ENCODE results near the gene SPATS2L. TPM values are rescaled to one million over a fixed set of nuclear protein-coding genes. Genes with fewer than 3 reads are reported as not detected.

Gene SPATS2L
- total and polyA plus RNA-seq, 2 of the 13 experiments (the other 11 are each of a cell fraction or from before 2014, with no cell fraction given), result 154 to 212 TPM

- peak; percentile 3; the same call in 1 of the 2 replicates for TF ChIP-seq SAP130 (CRISPR knock-in tag; IDR thresholded peaks at IDR 0.05; ENCODE audit: low read depth)
- TF ChIP-seq, protein P1, sequence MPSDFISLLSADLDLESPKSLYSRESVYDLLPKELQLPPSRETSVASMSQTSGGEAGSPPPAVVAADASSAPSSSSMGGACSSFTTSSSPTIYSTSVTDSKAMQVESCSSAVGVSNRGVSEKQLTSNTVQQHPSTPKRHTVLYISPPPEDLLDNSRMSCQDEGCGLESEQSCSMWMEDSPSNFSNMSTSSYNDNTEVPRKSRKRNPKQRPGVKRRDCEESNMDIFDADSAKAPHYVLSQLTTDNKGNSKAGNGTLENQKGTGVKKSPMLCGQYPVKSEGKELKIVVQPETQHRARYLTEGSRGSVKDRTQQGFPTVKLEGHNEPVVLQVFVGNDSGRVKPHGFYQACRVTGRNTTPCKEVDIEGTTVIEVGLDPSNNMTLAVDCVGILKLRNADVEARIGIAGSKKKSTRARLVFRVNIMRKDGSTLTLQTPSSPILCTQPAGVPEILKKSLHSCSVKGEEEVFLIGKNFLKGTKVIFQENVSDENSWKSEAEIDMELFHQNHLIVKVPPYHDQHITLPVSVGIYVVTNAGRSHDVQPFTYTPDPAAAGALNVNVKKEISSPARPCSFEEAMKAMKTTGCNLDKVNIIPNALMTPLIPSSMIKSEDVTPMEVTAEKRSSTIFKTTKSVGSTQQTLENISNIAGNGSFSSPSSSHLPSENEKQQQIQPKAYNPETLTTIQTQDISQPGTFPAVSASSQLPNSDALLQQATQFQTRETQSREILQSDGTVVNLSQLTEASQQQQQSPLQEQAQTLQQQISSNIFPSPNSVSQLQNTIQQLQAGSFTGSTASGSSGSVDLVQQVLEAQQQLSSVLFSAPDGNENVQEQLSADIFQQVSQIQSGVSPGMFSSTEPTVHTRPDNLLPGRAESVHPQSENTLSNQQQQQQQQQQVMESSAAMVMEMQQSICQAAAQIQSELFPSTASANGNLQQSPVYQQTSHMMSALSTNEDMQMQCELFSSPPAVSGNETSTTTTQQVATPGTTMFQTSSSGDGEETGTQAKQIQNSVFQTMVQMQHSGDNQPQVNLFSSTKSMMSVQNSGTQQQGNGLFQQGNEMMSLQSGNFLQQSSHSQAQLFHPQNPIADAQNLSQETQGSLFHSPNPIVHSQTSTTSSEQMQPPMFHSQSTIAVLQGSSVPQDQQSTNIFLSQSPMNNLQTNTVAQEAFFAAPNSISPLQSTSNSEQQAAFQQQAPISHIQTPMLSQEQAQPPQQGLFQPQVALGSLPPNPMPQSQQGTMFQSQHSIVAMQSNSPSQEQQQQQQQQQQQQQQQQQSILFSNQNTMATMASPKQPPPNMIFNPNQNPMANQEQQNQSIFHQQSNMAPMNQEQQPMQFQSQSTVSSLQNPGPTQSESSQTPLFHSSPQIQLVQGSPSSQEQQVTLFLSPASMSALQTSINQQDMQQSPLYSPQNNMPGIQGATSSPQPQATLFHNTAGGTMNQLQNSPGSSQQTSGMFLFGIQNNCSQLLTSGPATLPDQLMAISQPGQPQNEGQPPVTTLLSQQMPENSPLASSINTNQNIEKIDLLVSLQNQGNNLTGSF (CRISPR knock-in tag; IDR thresholded peaks at IDR 0.05), result no peak
- TF ChIP-seq ZNF724P (CRISPR knock-in tag; IDR thresholded peaks at IDR 0.05; ENCODE audit: borderline replicate concordance), result no peak
- TF ChIP-seq, protein P2, sequence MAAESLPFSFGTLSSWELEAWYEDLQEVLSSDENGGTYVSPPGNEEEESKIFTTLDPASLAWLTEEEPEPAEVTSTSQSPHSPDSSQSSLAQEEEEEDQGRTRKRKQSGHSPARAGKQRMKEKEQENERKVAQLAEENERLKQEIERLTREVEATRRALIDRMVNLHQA (CRISPR knock-in tag; IDR thresholded peaks at IDR 0.05), result 0 out of 2 replicates have a peak, but pooled peaks have one; percentile 44
- peak in 1 of 2 experiments; percentile 11; a peak in 1 of 4 replicates for TF ChIP-seq KLF16 (CRISPR knock-in tag; IDR thresholded peaks at IDR 0.05)
- no peak for TF ChIP-seq ZUFSP (CRISPR knock-in tag; IDR thresholded peaks at IDR 0.05; ENCODE audit: borderline replicate concordance)
- TF ChIP-seq, protein P3, sequence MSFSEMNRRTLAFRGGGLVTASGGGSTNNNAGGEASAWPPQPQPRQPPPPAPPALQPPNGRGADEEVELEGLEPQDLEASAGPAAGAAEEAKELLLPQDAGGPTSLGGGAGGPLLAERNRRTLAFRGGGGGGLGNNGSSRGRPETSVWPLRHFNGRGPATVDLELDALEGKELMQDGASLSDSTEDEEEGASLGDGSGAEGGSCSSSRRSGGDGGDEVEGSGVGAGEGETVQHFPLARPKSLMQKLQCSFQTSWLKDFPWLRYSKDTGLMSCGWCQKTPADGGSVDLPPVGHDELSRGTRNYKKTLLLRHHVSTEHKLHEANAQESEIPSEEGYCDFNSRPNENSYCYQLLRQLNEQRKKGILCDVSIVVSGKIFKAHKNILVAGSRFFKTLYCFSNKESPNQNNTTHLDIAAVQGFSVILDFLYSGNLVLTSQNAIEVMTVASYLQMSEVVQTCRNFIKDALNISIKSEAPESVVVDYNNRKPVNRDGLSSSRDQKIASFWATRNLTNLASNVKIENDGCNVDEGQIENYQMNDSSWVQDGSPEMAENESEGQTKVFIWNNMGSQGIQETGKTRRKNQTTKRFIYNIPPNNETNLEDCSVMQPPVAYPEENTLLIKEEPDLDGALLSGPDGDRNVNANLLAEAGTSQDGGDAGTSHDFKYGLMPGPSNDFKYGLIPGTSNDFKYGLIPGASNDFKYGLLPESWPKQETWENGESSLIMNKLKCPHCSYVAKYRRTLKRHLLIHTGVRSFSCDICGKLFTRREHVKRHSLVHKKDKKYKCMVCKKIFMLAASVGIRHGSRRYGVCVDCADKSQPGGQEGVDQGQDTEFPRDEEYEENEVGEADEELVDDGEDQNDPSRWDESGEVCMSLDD (CRISPR knock-in tag; IDR thresholded peaks at IDR 0.05; ENCODE audit: borderline replicate concordance), result 0 out of 2 replicates have a peak, but pooled peaks have one; percentile 0
- TF ChIP-seq MIER3 (CRISPR knock-in tag; IDR thresholded peaks at IDR 0.05; ENCODE audit: borderline replicate concordance), result 0 out of 2 replicates have a peak, but pooled peaks have one; percentile 13
- TF ChIP-seq ZNF816 (CRISPR knock-in tag; IDR thresholded peaks at IDR 0.05; ENCODE audit: borderline replicate concordance), result peak; percentile 39; the same call in 1 of the 2 replicates
- 0 out of 2 replicates have a peak, but pooled peaks have one; percentile 1 for TF ChIP-seq ATF6 (CRISPR knock-in tag; conservative IDR thresholded peaks at IDR 0.05)
- 0 out of 4 replicates have a peak, but pooled peaks of 1 of the 2 experiments have one; percentile 21 for TF ChIP-seq POLR2A (IDR thresholded peaks at IDR 0.05; ENCODE audit: insufficient read depth in 1 of 2, low read depth in 2 of 2, low read length in 2 of 2)
- TF ChIP-seq ZNF747 (CRISPR knock-in tag; IDR thresholded peaks at IDR 0.05; ENCODE audit: borderline replicate concordance), result no peak
- 0 out of 2 replicates have a peak, but pooled peaks have one; percentile 65 for TF ChIP-seq ZNF850 (CRISPR knock-in tag; conservative IDR thresholded peaks at IDR 0.05)
- peak; percentile 17; the same call in 1 of the 2 replicates for TF ChIP-seq GATAD1 (CRISPR knock-in tag; IDR thresholded peaks at IDR 0.05)
- TF ChIP-seq ARID2 (CRISPR knock-in tag; IDR thresholded peaks at IDR 0.05; ENCODE audit: borderline replicate concordance), result 0 out of 2 replicates have a peak, but pooled peaks have one; percentile 37
Measured at GRCh38 chr2:200307724-200308545, 1.4 kb downstream of the SPATS2L start (continued).
